ENCODE measurements around the gene SLC9A9. TPM values are rescaled to one million over a fixed set of nuclear protein-coding genes. Genes with fewer than 3 reads are reported as not detected.

Gene SLC9A9
- polyA plus RNA-seq, 1 donor (not counting 4 experiments of a cell fraction or from before 2014, with no cell fraction given) = 5.2 TPM

- no peak for DNase-seq (ENCODE audit: low read depth, low spot score)
- Histone ChIP-seq H3K9me1 (ENCODE audit: control insufficient read depth, extremely low read depth, insufficient read depth, low read length) (no peaks in the 10 kb centered on the region), H3K4me1 (ENCODE audit: control insufficient read depth, extremely low read depth, insufficient read depth, low read length) (peaks cover 4% of the 10 kb centered on the region), H3K4me2 (ENCODE audit: control insufficient read depth, extremely low read depth, insufficient read depth, low read depth, low read length) (peak overlapping the region; percentile 31), H3K9ac (ENCODE audit: control insufficient read depth, extremely low read depth, insufficient read depth, low read length) (no peak overlapping the region), H3K36me3 (ENCODE audit: control insufficient read depth in 2 of 2, extremely low read depth in 1 of 2, insufficient read depth in 2 of 2, low read length in 2 of 2) (no peaks in the 10 kb centered on the region), H3K9me3 (ENCODE audit: control insufficient read depth, low read depth, low read length) (no peaks in the 10 kb centered on the region), H3K4me3 (ENCODE audit: control insufficient read depth in 2 of 3, extremely low read depth in 1 of 3, insufficient read depth in 2 of 3, low read depth in 1 of 3, low read length in 3 of 3) (no peak overlapping the region), H3K79me2 (ENCODE audit: control insufficient read depth, insufficient read depth, low read length) (no peaks in the 10 kb centered on the region), H2AFZ (ENCODE audit: control insufficient read depth, low read length) (no peak overlapping the region), H4K20me1 (ENCODE audit: control insufficient read depth, extremely low read depth, insufficient read depth, low read length) (no peaks in the 10 kb centered on the region), H3K27me3 (ENCODE audit: control insufficient read depth, extremely low read depth, insufficient read depth, low read length) (no peaks in the 10 kb centered on the region), H3K27ac (ENCODE audit: control insufficient read depth, insufficient read depth, low read length) (no peak overlapping the region)
- dilution Hi-C loops (cut with MboI; ENCODE audit: extremely low pct_ligation_motif_present, low sequenced_read_pairs) = no loop called here
- TF ChIP-seq CTCF (optimal IDR thresholded peaks at IDR 0.05 in 1 of 3, IDR thresholded peaks at IDR 0.05 in 1 of 3, conservative IDR thresholded peaks at IDR 0.05 in 1 of 3; ENCODE audit: extremely low read depth in 1 of 3, insufficient read depth in 2 of 3, low read length in 3 of 3) (no peak), EZH2 (IDR thresholded peaks at IDR 0.05; ENCODE audit: low read length) (no peak)
- FAIRE-seq = no peak
Observed at GRCh38 chr3:143727391-143727790, 120.9 kb downstream of the SLC9A9 start.

GRCh38 chr3:143726727-143727126 lies 121.5 kb downstream of the SLC9A9 start:
- Histone ChIP-seq H3K4me1 (ENCODE audit: control insufficient read depth, extremely low read depth, insufficient read depth, low read length) (peaks cover 4% of the 10 kb centered on the region), H3K9me1 (ENCODE audit: control insufficient read depth, extremely low read depth, insufficient read depth, low read length) (no peaks in the 10 kb centered on the region), H3K9ac (ENCODE audit: control insufficient read depth, extremely low read depth, insufficient read depth, low read length) (no peak overlapping the region), H3K4me3 (ENCODE audit: control insufficient read depth in 2 of 3, extremely low read depth in 1 of 3, insufficient read depth in 2 of 3, low read depth in 1 of 3, low read length in 3 of 3) (no peak overlapping the region), H3K27ac (ENCODE audit: control insufficient read depth, insufficient read depth, low read length) (no peak overlapping the region), H3K36me3 (ENCODE audit: control insufficient read depth in 2 of 2, extremely low read depth in 1 of 2, insufficient read depth in 2 of 2, low read length in 2 of 2) (no peaks in the 10 kb centered on the region), H3K9me3 (ENCODE audit: control insufficient read depth, low read depth, low read length) (no peaks in the 10 kb centered on the region), H3K27me3 (ENCODE audit: control insufficient read depth, extremely low read depth, insufficient read depth, low read length) (no peaks in the 10 kb centered on the region), H2AFZ (ENCODE audit: control insufficient read depth, low read length) (no peak overlapping the region), H3K4me2 (ENCODE audit: control insufficient read depth, extremely low read depth, insufficient read depth, low read depth, low read length) (no peak overlapping the region), H4K20me1 (ENCODE audit: control insufficient read depth, extremely low read depth, insufficient read depth, low read length) (no peaks in the 10 kb centered on the region), H3K79me2 (ENCODE audit: control insufficient read depth, insufficient read depth, low read length) (no peaks in the 10 kb centered on the region)
- DNase-seq (ENCODE audit: low read depth, low spot score) = no peak
- FAIRE-seq = no peak
- dilution Hi-C loops (cut with MboI; ENCODE audit: extremely low pct_ligation_motif_present, low sequenced_read_pairs) = no loop called here
- TF ChIP-seq EZH2 (IDR thresholded peaks at IDR 0.05; ENCODE audit: low read length) (no peak), CTCF (optimal IDR thresholded peaks at IDR 0.05 in 1 of 3, IDR thresholded peaks at IDR 0.05 in 1 of 3, conservative IDR thresholded peaks at IDR 0.05 in 1 of 3; ENCODE audit: extremely low read depth in 1 of 3, insufficient read depth in 2 of 3, low read length in 3 of 3) (no peak)

Measured in keratinocyte (primary cell).